ENCODE results near the gene PECR. TPM values are rescaled to one million over a fixed set of nuclear protein-coding genes. Genes with fewer than 3 reads are reported as not detected.

PECR gene
- total and polyA plus RNA-seq, 2 of the 13 experiments (the other 11 are each of a cell fraction or from before 2014, with no cell fraction given), result 151 to 153 TPM

- TF ChIP-seq ZNF576 (CRISPR knock-in tag; IDR thresholded peaks at IDR 0.05) (no peak), ARID4A (CRISPR knock-in tag; IDR thresholded peaks at IDR 0.05; ENCODE audit: borderline replicate concordance) (no peak), NCOA2 (CRISPR knock-in tag; IDR thresholded peaks at IDR 0.05) (no peak), IRF2 (CRISPR knock-in tag; IDR thresholded peaks at IDR 0.05) (no peak), FOXP1 (IDR thresholded peaks at IDR 0.05) (no peak), FOXP1 (CRISPR knock-in tag; IDR thresholded peaks at IDR 0.05) (peak; percentile 16; the same call in 1 of the 2 replicates), BCL6 (CRISPR knock-in tag; IDR thresholded peaks at IDR 0.05) (no peak; the same call in 1 of the 2 replicates), SRY (CRISPR knock-in tag; IDR thresholded peaks at IDR 0.05) (no peak), ZNF775 (CRISPR knock-in tag; IDR thresholded peaks at IDR 0.05; ENCODE audit: borderline replicate concordance) (peak; percentile 81), NFIC (IDR thresholded peaks at IDR 0.05; ENCODE audit: low read length) (peak; percentile 46; the same call in 1 of the 2 replicates), ELF3 (CRISPR knock-in tag; IDR thresholded peaks at IDR 0.05) (peak; percentile 48; the same call in 1 of the 2 replicates), ARID5B (CRISPR knock-in tag; IDR thresholded peaks at IDR 0.05) (peak; percentile 58), KLF9 (CRISPR knock-in tag; IDR thresholded peaks at IDR 0.05; ENCODE audit: low read depth) (no peak), MED1 (CRISPR knock-in tag; IDR thresholded peaks at IDR 0.05) (peak; percentile 77), POLR2AphosphoS5 (IDR thresholded peaks at IDR 0.05; ENCODE audit: low read depth, low read length) (no peak), ZBTB43 (CRISPR knock-in tag; conservative IDR thresholded peaks at IDR 0.05) (peak; percentile 93; the same call in 1 of the 2 replicates), ZIK1 (CRISPR knock-in tag; IDR thresholded peaks at IDR 0.05; ENCODE audit: borderline replicate concordance, low read depth) (no peak), IKZF1 (IDR thresholded peaks at IDR 0.05) (no peak), ZNF670 (CRISPR knock-in tag; IDR thresholded peaks at IDR 0.05; ENCODE audit: borderline replicate concordance) (no peak), THAP7 (CRISPR knock-in tag; IDR thresholded peaks at IDR 0.05) (0 out of 2 replicates have a peak, but pooled peaks have one; percentile 61)
These were observed 10.3 kb downstream of the PECR start (continued) for GRCh38 chr2:216071111-216071851.
